PC-9 (cell line): Measurements from ENCODE around the gene IER3. TPM values are rescaled to one million over a fixed set of nuclear protein-coding genes. Genes with fewer than 3 reads are reported as not detected.
A peak's percentile ranks its signal among the peaks of the same experiment; 100 is the strongest.

ENCODE experiments used
- BruUV-seq: library from RNA; stranded (reverse); fragments of 400-500 nt; replicated peaks from 2 replicates; lab custom pipeline; 2021; lab: Mats Ljungman, UMichigan
- CTCF ChIA-PET: fragments of 300-600 bp; sonication (Branson Sonifier 250); formaldehyde crosslinking; loops from one replicate; lab custom pipeline; 2022; ENCODE audit warnings: antibody characterized with exemption; lab: Charles Lee
- POLR2A ChIA-PET: fragments of 300-600 bp; sonication (Branson Sonifier 250); formaldehyde crosslinking; loops from one replicate; lab custom pipeline; 2022; ENCODE audit warnings: antibody characterized with exemption; ENCODE audit not compliant: unreplicated experiment; lab: Charles Lee
- DNase-seq, 2 experiments: peaks; one replicate each; pipeline versions ENCODE4 v3.0.0 to v3.0.0-alpha.2; 2015 to 2022; ENCODE audit warnings: mixed read lengths in 1 of 2
- H2AFZ ChIP-seq: fragments of 200-600 bp; sonication (generic); 2 replicates; pipeline ENCODE4 v1.8.1; 2017; ENCODE audit warnings: antibody characterized with exemption
- H3F3A ChIP-seq: fragments of 200-600 bp; sonication (generic); 2 replicates; pipeline ENCODE4 v1.8.1; 2017; ENCODE audit warnings: antibody characterized with exemption, mild to moderate bottlenecking, low read depth; ENCODE audit not compliant: insufficient read depth
- H3K27ac ChIP-seq: fragments of 200-600 bp; sonication (generic); 2 replicates; pipeline ENCODE4 v1.6.1; 2016; ENCODE audit warnings: mixed run types
- H3K27me3 ChIP-seq: fragments of 200-600 bp; sonication (generic); 2 replicates; pipeline ENCODE4 v1.6.1; 2016; ENCODE audit warnings: low read depth, mixed run types; ENCODE audit not compliant: insufficient read depth
- H3K36me3 ChIP-seq: fragments of 200-600 bp; sonication (generic); 2 replicates; pipeline ENCODE4 v1.6.1; 2016; ENCODE audit warnings: low read depth, mixed run types
- H3K4me1 ChIP-seq: fragments of 200-600 bp; sonication (generic); replicated peaks from 2 replicates; pipeline ENCODE4 v1.6.1; 2016; ENCODE audit warnings: mixed run types; ENCODE audit not compliant: insufficient read depth
- H3K4me2 ChIP-seq: fragments of 200-600 bp; sonication (generic); 2 replicates; pipeline ENCODE4 v1.6.1; 2017; ENCODE audit warnings: mixed run types
- H3K4me3 ChIP-seq: fragments of 200-600 bp; sonication (generic); 2 replicates; pipeline ENCODE4 v1.6.1; 2016; ENCODE audit warnings: mixed run types
- H3K79me2 ChIP-seq: fragments of 200-600 bp; sonication (generic); 2 replicates; pipeline ENCODE4 v1.6.1; 2017; ENCODE audit warnings: low read depth, mixed run types
- H3K9me2 ChIP-seq: fragments of 200-600 bp; sonication (generic); 2 replicates; pipeline ENCODE4 v1.8.1; 2017; ENCODE audit warnings: mild to moderate bottlenecking; ENCODE audit not compliant: insufficient read depth
- H3K9me3 ChIP-seq: fragments of 200-600 bp; sonication (generic); 2 replicates; pipeline ENCODE4 v1.8.1; 2016; ENCODE audit warnings: low read depth; ENCODE audit not compliant: insufficient read depth
- H4K20me1 ChIP-seq: fragments of 200-600 bp; sonication (generic); 2 replicates; pipeline ENCODE4 v1.8.1; 2017; ENCODE audit not compliant: insufficient read depth
- EZH2 ChIP-seq: fragments of 200-600 bp; sonication (generic); IDR thresholded peaks from 2 replicates; pipeline ENCODE4 v1.8.0; 2017; ENCODE audit warnings: antibody characterized with exemption, low read depth
- intact Hi-C: fragments of 100-400 bp; cut with micrococcal nuclease; formaldehyde crosslinking; loops from one replicate; pipeline ENCODE4 v1.10.0; 2022; ENCODE audit not compliant: unreplicated experiment
- total RNA-seq: library from RNA; stranded (reverse); gene quantifications from 2 replicates; pipeline ENCODE4 v1.2.3, GENCODE V29; 2021
- TF ChIP-seq, protein P1 (sequence below): fragments of 200-600 bp; sonication (generic); conservative IDR thresholded peaks from 2 replicates; pipeline ENCODE4 v1.6.1; 2017; ENCODE audit warnings: mixed run types, antibody characterized with exemption, mild to moderate bottlenecking, moderate library complexity

Gene IER3
- total RNA-seq, 1 experiment from 2014 or later, result 117 TPM

DNA sequence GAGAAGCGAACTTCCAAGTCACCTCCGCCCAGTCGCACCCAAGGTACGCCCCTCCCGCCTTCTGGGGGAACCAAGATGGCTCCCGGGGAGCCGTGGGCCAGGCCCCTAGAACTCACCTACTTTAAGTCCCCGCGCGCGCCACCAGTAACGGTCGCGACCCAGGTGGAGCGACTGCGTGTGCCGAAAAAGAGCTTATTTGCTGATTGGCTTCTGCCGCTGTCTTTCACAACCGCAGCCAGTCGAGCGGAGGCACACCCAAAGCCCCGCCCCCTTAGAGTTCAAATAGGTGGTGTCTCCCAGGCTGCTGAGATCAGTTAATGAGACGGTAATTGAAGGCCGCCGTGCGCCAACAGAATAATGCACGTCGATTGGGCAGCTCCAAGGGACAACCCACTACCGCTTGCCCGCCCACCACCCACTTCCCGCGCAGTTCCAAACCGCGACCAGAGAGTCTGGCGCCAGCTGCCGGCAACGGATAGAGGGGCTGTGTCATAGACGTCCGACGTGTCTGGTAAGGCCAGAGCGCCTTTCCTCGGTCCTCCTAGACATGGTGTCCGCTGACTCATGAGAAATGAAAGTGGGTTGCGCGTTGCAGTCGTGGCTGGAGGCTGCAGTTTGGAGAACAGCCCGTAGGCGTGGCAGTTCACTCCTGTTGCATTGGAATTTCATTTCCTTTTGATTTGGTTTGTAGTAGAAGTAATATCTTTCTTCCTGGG, 27.1 kb downstream of the IER3 start, which contains the start of gene MDC1:
Gene MDC1, minus strand, starts transcription at position 153 of the 716 bp plus-strand sequence. CDS start 2,106 bp downstream, outside the sequence.
- Histone ChIP-seq H3F3A (peaks cover 18% of the 10 kb centered on the region; the same call in 1 of the 2 replicates), H3K4me1 (peaks cover 32% of the 10 kb centered on the region), H3K27ac (peak within 1 kb of the TSS; percentile 82), H4K20me1 (peaks cover 8% of the 10 kb centered on the region), H2AFZ (peak within 1 kb of the TSS; percentile 74), H3K9me3 (no peaks in the 10 kb centered on the region), H3K79me2 (peaks cover 37% of the 10 kb centered on the region), H3K27me3 (no peaks in the 10 kb centered on the region), H3K9me2 (no peaks in the 10 kb centered on the region), H3K36me3 (peaks cover 5% of the 10 kb centered on the region; the same call in 1 of the 2 replicates), H3K4me2 (peak within 1 kb of the TSS; percentile 96), H3K4me3 (peak within 1 kb of the TSS; percentile 85)
- CTCF ChIA-PET, result interaction anchor here (0.6 to 1.1 kb wide), 6 partner anchors 12 to 172 kb away, joined by 3 to 7 read pairs (median 4); partner anchors contain the start of gene DHX16
- intact Hi-C loops, result loop anchor here (1.0 kb wide), 3 partner anchors 30 to 100 kb away; partner anchors contain the start of genes MRPS18B and PPP1R10
- TF ChIP-seq, protein P1, sequence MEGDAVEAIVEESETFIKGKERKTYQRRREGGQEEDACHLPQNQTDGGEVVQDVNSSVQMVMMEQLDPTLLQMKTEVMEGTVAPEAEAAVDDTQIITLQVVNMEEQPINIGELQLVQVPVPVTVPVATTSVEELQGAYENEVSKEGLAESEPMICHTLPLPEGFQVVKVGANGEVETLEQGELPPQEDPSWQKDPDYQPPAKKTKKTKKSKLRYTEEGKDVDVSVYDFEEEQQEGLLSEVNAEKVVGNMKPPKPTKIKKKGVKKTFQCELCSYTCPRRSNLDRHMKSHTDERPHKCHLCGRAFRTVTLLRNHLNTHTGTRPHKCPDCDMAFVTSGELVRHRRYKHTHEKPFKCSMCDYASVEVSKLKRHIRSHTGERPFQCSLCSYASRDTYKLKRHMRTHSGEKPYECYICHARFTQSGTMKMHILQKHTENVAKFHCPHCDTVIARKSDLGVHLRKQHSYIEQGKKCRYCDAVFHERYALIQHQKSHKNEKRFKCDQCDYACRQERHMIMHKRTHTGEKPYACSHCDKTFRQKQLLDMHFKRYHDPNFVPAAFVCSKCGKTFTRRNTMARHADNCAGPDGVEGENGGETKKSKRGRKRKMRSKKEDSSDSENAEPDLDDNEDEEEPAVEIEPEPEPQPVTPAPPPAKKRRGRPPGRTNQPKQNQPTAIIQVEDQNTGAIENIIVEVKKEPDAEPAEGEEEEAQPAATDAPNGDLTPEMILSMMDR, result no peak
- TF ChIP-seq EZH2, result no peak
- DNase-seq, result peak; percentile 99 to 100
- BruUV-seq, result no TSS peak
- POLR2A ChIA-PET, result interaction anchor here (0.5 to 1.0 kb wide), 10 partner anchors 27 to 486 kb away, joined by 3 to 14 read pairs (median 4); partner anchors contain the start of gene NRM

DNA sequence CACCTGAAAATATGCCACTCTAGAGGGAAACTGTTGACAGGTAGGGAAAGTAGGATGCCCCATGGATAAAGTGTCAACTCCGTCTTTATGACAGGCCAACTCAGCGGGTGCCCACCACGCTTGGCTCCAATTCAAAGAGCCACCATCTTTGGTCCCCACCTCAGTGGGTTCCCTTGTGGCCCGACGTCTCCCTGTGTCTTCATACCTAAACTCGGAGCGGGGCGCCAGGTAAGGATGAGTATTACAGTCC, 27.5 kb downstream of the IER3 start:
- Histone ChIP-seq H3K4me1 (peaks cover 30% of the 10 kb centered on the region), H3K4me3 (peak overlapping the region; percentile 85), H3K27ac (peak overlapping the region; percentile 40), H3K27me3 (no peaks in the 10 kb centered on the region), H3K4me2 (peak overlapping the region; percentile 96), H3K9me3 (no peaks in the 10 kb centered on the region), H3K9me2 (no peaks in the 10 kb centered on the region), H4K20me1 (peaks cover 4% of the 10 kb centered on the region; the same call in 1 of the 2 replicates), H3F3A (peaks cover 13% of the 10 kb centered on the region; the same call in 1 of the 2 replicates), H3K36me3 (peaks cover 3% of the 10 kb centered on the region; the same call in 1 of the 2 replicates), H2AFZ (peak overlapping the region; percentile 74), H3K79me2 (peaks cover 32% of the 10 kb centered on the region)
- intact Hi-C loops, result loop anchor here (1.0 kb wide), 3 partner anchors 30 to 100 kb away; partner anchors contain the start of genes MRPS18B and PPP1R10
- no peak for TF ChIP-seq EZH2
- TF ChIP-seq, protein P1, result no peak
- DNase-seq, result no peak
- POLR2A ChIA-PET, result interaction anchor here (0.6 to 1.0 kb wide), 4 partner anchors 26 to 141 kb away, joined by 3 to 5 read pairs (median 4); partner anchors contain the start of gene NRM
- CTCF ChIA-PET, result interaction anchor here (0.6 to 1.1 kb wide), 5 partner anchors 11 to 172 kb away, joined by 3 to 7 read pairs (median 3); partner anchors contain the start of gene DHX16
- BruUV-seq, result no TSS peak

DNA sequence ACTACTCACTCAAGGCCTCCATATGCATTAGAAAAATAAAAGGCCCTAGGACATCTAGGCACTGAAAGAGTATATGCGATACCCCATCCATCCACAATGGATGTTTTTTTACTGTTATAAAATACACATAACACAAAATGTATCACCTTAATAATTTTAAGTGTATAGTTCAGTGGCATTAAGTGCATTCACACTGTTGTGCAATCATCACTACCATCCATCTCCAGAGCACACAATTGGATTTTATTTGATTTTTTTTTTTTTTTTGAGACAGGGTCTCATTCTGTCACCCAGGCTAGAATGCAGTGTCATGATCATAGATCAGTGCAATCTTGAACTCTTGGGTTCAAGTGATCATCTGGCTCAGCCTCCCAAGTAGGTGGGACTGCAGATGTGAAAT, 30.1 kb downstream of the IER3 start:
- Histone ChIP-seq H4K20me1 (no peaks in the 10 kb centered on the region), H3K9me3 (no peaks in the 10 kb centered on the region), H3K4me2 (no peak overlapping the region), H3K79me2 (peaks cover 12% of the 10 kb centered on the region), H2AFZ (no peak overlapping the region), H3K4me3 (no peak overlapping the region), H3K4me1 (peaks cover 25% of the 10 kb centered on the region), H3F3A (peaks cover 10% of the 10 kb centered on the region; the same call in 1 of the 2 replicates), H3K36me3 (no peaks in the 10 kb centered on the region), H3K9me2 (peaks cover 3% of the 10 kb centered on the region; the same call in 1 of the 2 replicates), H3K27ac (no peak overlapping the region), H3K27me3 (no peaks in the 10 kb centered on the region)
- no peak for DNase-seq
- BruUV-seq, result no TSS peak
- intact Hi-C loops, result no loop called here
- ChIA-PET POLR2A (no interaction called here), CTCF (interaction anchor here (0.6 kb wide), 2 partner anchors 88 to 369 kb away, joined by 3 read pairs; no protein-coding TSS in a partner anchor)
- TF ChIP-seq, protein P1, result no peak
- no peak for TF ChIP-seq EZH2
